ENCODE measurements around the gene ZNF519.
A peak's percentile ranks its signal among the peaks of the same experiment; 100 is the strongest.

ZNF519 gene

DNA sequence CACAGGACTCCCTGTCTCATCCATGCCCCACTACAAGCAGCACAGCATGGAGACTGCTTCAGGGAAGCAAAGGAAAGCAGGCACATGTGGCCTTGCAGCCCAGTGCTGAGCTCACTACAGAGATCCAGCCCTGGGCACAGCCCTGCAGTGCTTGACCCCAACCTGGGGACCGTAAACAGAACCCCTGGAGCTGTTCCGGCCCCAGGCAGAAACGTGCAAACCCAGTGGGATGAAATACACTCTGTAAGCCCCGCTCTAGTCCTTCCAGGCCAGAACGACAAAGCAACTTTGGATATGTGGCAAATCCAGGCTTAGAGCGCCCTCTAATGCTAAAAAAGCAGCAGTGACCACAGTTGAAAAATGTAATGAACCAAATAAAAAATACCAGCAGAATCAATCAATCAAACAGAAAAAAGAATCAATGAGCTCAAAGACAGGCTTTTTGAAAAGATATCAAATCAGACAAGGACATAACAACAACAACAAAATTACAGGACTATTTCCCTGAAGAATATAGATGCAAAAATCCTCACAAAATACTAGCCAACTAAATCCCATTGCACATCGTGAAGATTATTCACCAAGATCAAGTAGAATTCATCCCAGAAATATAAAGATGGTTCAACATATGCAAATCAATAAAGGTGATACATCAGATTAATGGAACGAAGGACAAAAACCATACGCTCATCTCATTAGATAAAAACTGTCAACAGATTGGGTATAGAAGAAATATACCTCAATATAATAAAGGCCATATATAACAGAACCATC, 45.6 kb downstream of the ZNF519 start:
- Histone ChIP-seq H2AK5ac (ENCODE audit: low read length) (no peak overlapping the region), H3K4ac (ENCODE audit: low read depth, low read length) (no peak overlapping the region), H3K4me2 (ENCODE audit: low read length) (no peak overlapping the region), H3K27me3 (ENCODE audit: insufficient read depth, low read length, poor library complexity) (no peaks in the 10 kb centered on the region), H3K18ac (ENCODE audit: low read length) (no peak overlapping the region), H4K8ac (ENCODE audit: low read depth, low read length) (no peak overlapping the region), H2BK120ac (ENCODE audit: low read depth, low read length) (no peak overlapping the region), H3K23ac (ENCODE audit: low read length) (no peak overlapping the region), H3K4me1 (ENCODE audit: control insufficient read depth, low read depth, low read length) (no peaks in the 10 kb centered on the region), H3K56ac (ENCODE audit: low read length) (peak overlapping the region; percentile 71), H3K4me3 (ENCODE audit: low read length) (no peak overlapping the region), H2BK5ac (ENCODE audit: low read length) (no peak overlapping the region), H3K79me2 (ENCODE audit: control insufficient read depth, insufficient read depth, low read length) (no peaks in the 10 kb centered on the region), H4K5ac (ENCODE audit: low read length) (no peak overlapping the region), H3K36me3 (ENCODE audit: control insufficient read depth, insufficient read depth, low read length) (no peaks in the 10 kb centered on the region), H3K9ac (ENCODE audit: low read length) (peak overlapping the region; percentile 49), H3K79me1 (ENCODE audit: low read length) (no peaks in the 10 kb centered on the region), H2BK15ac (replicated peaks; ENCODE audit: low read depth) (no peak overlapping the region), H3K27ac (ENCODE audit: low read depth, low read length) (no peak overlapping the region)
- DNase-seq = peak; percentile 74
- WGBS (ENCODE audit: extremely low coverage, insufficient coverage, low lambda C conversion rate) = no CpG with 5 or more reads among the region's 9 CpGs

GRCh38 chr18:14085770-14086457, 46.3 kb downstream of the ZNF519 start:
- WGBS (ENCODE audit: extremely low coverage, insufficient coverage, low lambda C conversion rate) = no CpG with 5 or more reads among the region's 9 CpGs

GRCh38 chr18:14075196-14075595, 57.0 kb downstream of the ZNF519 start:
- peak; percentile 28 for DNase-seq
- Histone ChIP-seq H3K23ac (ENCODE audit: low read length) (no peak overlapping the region), H3K4me1 (ENCODE audit: control insufficient read depth, low read depth, low read length) (no peaks in the 10 kb centered on the region), H3K4me2 (ENCODE audit: low read length) (no peak overlapping the region), H3K27me3 (ENCODE audit: insufficient read depth, low read length, poor library complexity) (no peaks in the 10 kb centered on the region), H2AK5ac (ENCODE audit: low read length) (no peak overlapping the region), H3K18ac (ENCODE audit: low read length) (no peak overlapping the region), H3K9ac (ENCODE audit: low read length) (no peak overlapping the region), H4K5ac (ENCODE audit: low read length) (no peak overlapping the region), H3K56ac (ENCODE audit: low read length) (no peak overlapping the region), H3K4me3 (ENCODE audit: low read length) (no peak overlapping the region), H3K27ac (ENCODE audit: low read depth, low read length) (no peak overlapping the region), H2BK5ac (ENCODE audit: low read length) (no peak overlapping the region), H2BK120ac (ENCODE audit: low read depth, low read length) (no peak overlapping the region), H3K4ac (ENCODE audit: low read depth, low read length) (no peak overlapping the region), H3K36me3 (ENCODE audit: control insufficient read depth, insufficient read depth, low read length) (no peaks in the 10 kb centered on the region), H2BK15ac (replicated peaks; ENCODE audit: low read depth) (no peak overlapping the region), H3K79me2 (ENCODE audit: control insufficient read depth, insufficient read depth, low read length) (no peaks in the 10 kb centered on the region), H4K8ac (ENCODE audit: low read depth, low read length) (no peak overlapping the region), H3K79me1 (ENCODE audit: low read length) (no peaks in the 10 kb centered on the region)
- no CpG with 5 or more reads among the region's 3 CpGs for WGBS (ENCODE audit: extremely low coverage, insufficient coverage, low lambda C conversion rate)

More at GRCh38 chr18:14085770-14086457, 46.3 kb downstream of the ZNF519 start:
- H3K79me2 ChIP-seq (ENCODE audit: control insufficient read depth, insufficient read depth, low read length) = no peaks in the 10 kb centered on the region
- no peak overlapping the region for H3K27ac ChIP-seq (ENCODE audit: low read depth, low read length)
- no peaks in the 10 kb centered on the region for H3K79me1 ChIP-seq (ENCODE audit: low read length)
- H3K23ac ChIP-seq (ENCODE audit: low read length) = no peak overlapping the region
- H3K27me3 ChIP-seq (ENCODE audit: insufficient read depth, low read length, poor library complexity) = no peaks in the 10 kb centered on the region
- H2AK5ac ChIP-seq (ENCODE audit: low read length) = no peak overlapping the region
- no peak overlapping the region for H3K4me3 ChIP-seq (ENCODE audit: low read length)
- H3K18ac ChIP-seq (ENCODE audit: low read length) = no peak overlapping the region
- H4K5ac ChIP-seq (ENCODE audit: low read length) = no peak overlapping the region
- no peak for DNase-seq
- H3K56ac ChIP-seq (ENCODE audit: low read length) = peak overlapping the region; percentile 71
- no peak overlapping the region for H4K8ac ChIP-seq (ENCODE audit: low read depth, low read length)
- H2BK15ac ChIP-seq (replicated peaks; ENCODE audit: low read depth) = no peak overlapping the region
- no peak overlapping the region for H3K4ac ChIP-seq (ENCODE audit: low read depth, low read length)
- H3K36me3 ChIP-seq (ENCODE audit: control insufficient read depth, insufficient read depth, low read length) = no peaks in the 10 kb centered on the region
- H3K9ac ChIP-seq (ENCODE audit: low read length) = no peak overlapping the region
- no peak overlapping the region for H2BK5ac ChIP-seq (ENCODE audit: low read length)
- no peak overlapping the region for H2BK120ac ChIP-seq (ENCODE audit: low read depth, low read length)
- no peaks in the 10 kb centered on the region for H3K4me1 ChIP-seq (ENCODE audit: control insufficient read depth, low read depth, low read length)
- no peak overlapping the region for H3K4me2 ChIP-seq (ENCODE audit: low read length)

DNA sequence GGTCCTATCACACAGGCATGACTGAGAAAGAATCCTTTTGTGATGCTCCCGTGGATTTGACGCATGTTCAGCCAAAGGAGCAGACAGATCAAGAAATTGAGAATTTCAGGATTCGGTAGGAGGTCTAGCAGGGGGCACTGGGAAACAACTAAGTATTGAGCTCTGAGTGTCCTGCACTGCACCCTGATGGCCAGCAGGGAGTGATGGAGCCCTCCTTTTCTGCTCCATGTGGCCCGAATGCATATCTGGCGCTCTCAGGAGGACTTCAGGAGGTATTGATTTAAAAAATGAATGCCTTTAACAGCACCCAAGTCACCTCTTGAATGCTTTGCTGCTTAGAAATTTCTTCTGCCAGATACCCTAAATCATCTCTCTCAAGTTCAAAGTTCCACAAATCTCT, 58.0 kb downstream of the ZNF519 start:
- Histone ChIP-seq H3K27me3 (ENCODE audit: insufficient read depth, low read length, poor library complexity) (no peaks in the 10 kb centered on the region), H2BK120ac (ENCODE audit: low read depth, low read length) (no peak overlapping the region), H3K27ac (ENCODE audit: low read depth, low read length) (no peak overlapping the region), H2BK5ac (ENCODE audit: low read length) (no peak overlapping the region), H4K5ac (ENCODE audit: low read length) (no peak overlapping the region), H4K8ac (ENCODE audit: low read depth, low read length) (no peak overlapping the region), H3K4me3 (ENCODE audit: low read length) (no peak overlapping the region), H2BK15ac (replicated peaks; ENCODE audit: low read depth) (no peak overlapping the region), H3K79me2 (ENCODE audit: control insufficient read depth, insufficient read depth, low read length) (no peaks in the 10 kb centered on the region), H3K9ac (ENCODE audit: low read length) (no peak overlapping the region), H3K4me2 (ENCODE audit: low read length) (no peak overlapping the region), H3K4ac (ENCODE audit: low read depth, low read length) (no peak overlapping the region), H3K18ac (ENCODE audit: low read length) (no peak overlapping the region), H2AK5ac (ENCODE audit: low read length) (no peak overlapping the region), H3K36me3 (ENCODE audit: control insufficient read depth, insufficient read depth, low read length) (no peaks in the 10 kb centered on the region), H3K23ac (ENCODE audit: low read length) (no peak overlapping the region), H3K79me1 (ENCODE audit: low read length) (no peaks in the 10 kb centered on the region), H3K4me1 (ENCODE audit: control insufficient read depth, low read depth, low read length) (no peaks in the 10 kb centered on the region), H3K56ac (ENCODE audit: low read length) (no peak overlapping the region)
- no CpG with 5 or more reads among the region's 5 CpGs for WGBS (ENCODE audit: extremely low coverage, insufficient coverage, low lambda C conversion rate)
- DNase-seq = peak; percentile 62

GRCh38 chr18:14053661-14054060, 78.6 kb downstream of the ZNF519 start:
- DNase-seq = no peak
- Histone ChIP-seq H4K5ac (ENCODE audit: low read length) (no peak overlapping the region), H3K9ac (ENCODE audit: low read length) (no peak overlapping the region), H3K27me3 (ENCODE audit: insufficient read depth, low read length, poor library complexity) (no peaks in the 10 kb centered on the region), H3K4me1 (ENCODE audit: control insufficient read depth, low read depth, low read length) (no peaks in the 10 kb centered on the region), H3K79me1 (ENCODE audit: low read length) (no peaks in the 10 kb centered on the region), H2BK5ac (ENCODE audit: low read length) (no peak overlapping the region), H3K4me2 (ENCODE audit: low read length) (no peak overlapping the region), H4K8ac (ENCODE audit: low read depth, low read length) (no peak overlapping the region), H3K56ac (ENCODE audit: low read length) (no peak overlapping the region), H3K79me2 (ENCODE audit: control insufficient read depth, insufficient read depth, low read length) (no peaks in the 10 kb centered on the region), H3K36me3 (ENCODE audit: control insufficient read depth, insufficient read depth, low read length) (no peaks in the 10 kb centered on the region), H3K27ac (ENCODE audit: low read depth, low read length) (no peak overlapping the region), H2AK5ac (ENCODE audit: low read length) (no peak overlapping the region), H3K23ac (ENCODE audit: low read length) (no peak overlapping the region), H2BK15ac (replicated peaks; ENCODE audit: low read depth) (no peak overlapping the region), H2BK120ac (ENCODE audit: low read depth, low read length) (no peak overlapping the region), H3K4ac (ENCODE audit: low read depth, low read length) (no peak overlapping the region), H3K18ac (ENCODE audit: low read length) (no peak overlapping the region), H3K4me3 (ENCODE audit: low read length) (no peak overlapping the region)
- WGBS (ENCODE audit: extremely low coverage, insufficient coverage, low lambda C conversion rate) = no CpG with 5 or more reads among the region's 4 CpGs
